Left kidney (tissue), 8 donors: ENCODE data around the gene THUMPD1. TPM values are rescaled to one million over a fixed set of nuclear protein-coding genes. Genes with fewer than 3 reads are reported as not detected.
"Not testable (repeated sequence)": the region's sequence is repeated elsewhere in the genome, so short reads cannot be mapped to it uniquely, and the experiment has no call there.

Experiments
- DNase-seq: peaks from one replicate; pipeline ENCODE4 v3.0.0-alpha.2; 2013
- long read RNA-seq, 8 donors: transcript quantifications; one replicate each; lab custom pipeline, GENCODE V29; 2026
- polyA plus RNA-seq: library from polyadenylated mRNA; unstranded; fragments of 120-200 nt; gene quantifications from one replicate; pipeline ENCODE4 v1.2.1, GENCODE V29; 2013; ENCODE audit not compliant: insufficient read length

Gene THUMPD1, protein sequence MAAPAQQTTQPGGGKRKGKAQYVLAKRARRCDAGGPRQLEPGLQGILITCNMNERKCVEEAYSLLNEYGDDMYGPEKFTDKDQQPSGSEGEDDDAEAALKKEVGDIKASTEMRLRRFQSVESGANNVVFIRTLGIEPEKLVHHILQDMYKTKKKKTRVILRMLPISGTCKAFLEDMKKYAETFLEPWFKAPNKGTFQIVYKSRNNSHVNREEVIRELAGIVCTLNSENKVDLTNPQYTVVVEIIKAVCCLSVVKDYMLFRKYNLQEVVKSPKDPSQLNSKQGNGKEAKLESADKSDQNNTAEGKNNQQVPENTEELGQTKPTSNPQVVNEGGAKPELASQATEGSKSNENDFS
- 84.8 TPM for polyA plus RNA-seq
- long read RNA-seq, donor 1, full-length matches to known transcripts, result 18 of 18 reads
- long read RNA-seq, donor 1, partial matches to known transcripts, result 0 of 18 reads
- long read RNA-seq, donor 1, other reads (novel, unspliced or antisense), result 0 of 18 reads
- long read RNA-seq, donor 2, full-length matches to known transcripts, result 13 of 18 reads
- long read RNA-seq, donor 2, partial matches to known transcripts, result 5 of 18 reads
- long read RNA-seq, donor 2, other reads (novel, unspliced or antisense), result 0 of 18 reads
- long read RNA-seq, donor 3, full-length matches to known transcripts, result 13 of 88 reads
- long read RNA-seq, donor 3, partial matches to known transcripts, result 67 of 88 reads
- long read RNA-seq, donor 3, other reads (novel, unspliced or antisense), result 8 of 88 reads
- long read RNA-seq, donor 4, result 0 reads
- long read RNA-seq, donor 5, full-length matches to known transcripts, result 19 of 19 reads
- long read RNA-seq, donor 5, partial matches to known transcripts, result 0 of 19 reads
- long read RNA-seq, donor 5, other reads (novel, unspliced or antisense), result 0 of 19 reads
- long read RNA-seq, donor 6, transcript THUMPD1-202 (4 exons, 2,624 nt), result major isoform, 9 of 10 reads
- long read RNA-seq, donor 6, partial matches to known transcripts, result 0 of 10 reads
- long read RNA-seq, donor 6, other reads (novel, unspliced or antisense), result 0 of 10 reads
- long read RNA-seq, donor 7, full-length matches to known transcripts, result 18 of 28 reads
- long read RNA-seq, donor 7, partial matches to known transcripts, result 10 of 28 reads
- long read RNA-seq, donor 7, other reads (novel, unspliced or antisense), result 0 of 28 reads
- long read RNA-seq, donor 8, full-length matches to known transcripts, result 5 of 10 reads
- long read RNA-seq, donor 8, partial matches to known transcripts, result 5 of 10 reads
- long read RNA-seq, donor 8, other reads (novel, unspliced or antisense), result 0 of 10 reads

DNA sequence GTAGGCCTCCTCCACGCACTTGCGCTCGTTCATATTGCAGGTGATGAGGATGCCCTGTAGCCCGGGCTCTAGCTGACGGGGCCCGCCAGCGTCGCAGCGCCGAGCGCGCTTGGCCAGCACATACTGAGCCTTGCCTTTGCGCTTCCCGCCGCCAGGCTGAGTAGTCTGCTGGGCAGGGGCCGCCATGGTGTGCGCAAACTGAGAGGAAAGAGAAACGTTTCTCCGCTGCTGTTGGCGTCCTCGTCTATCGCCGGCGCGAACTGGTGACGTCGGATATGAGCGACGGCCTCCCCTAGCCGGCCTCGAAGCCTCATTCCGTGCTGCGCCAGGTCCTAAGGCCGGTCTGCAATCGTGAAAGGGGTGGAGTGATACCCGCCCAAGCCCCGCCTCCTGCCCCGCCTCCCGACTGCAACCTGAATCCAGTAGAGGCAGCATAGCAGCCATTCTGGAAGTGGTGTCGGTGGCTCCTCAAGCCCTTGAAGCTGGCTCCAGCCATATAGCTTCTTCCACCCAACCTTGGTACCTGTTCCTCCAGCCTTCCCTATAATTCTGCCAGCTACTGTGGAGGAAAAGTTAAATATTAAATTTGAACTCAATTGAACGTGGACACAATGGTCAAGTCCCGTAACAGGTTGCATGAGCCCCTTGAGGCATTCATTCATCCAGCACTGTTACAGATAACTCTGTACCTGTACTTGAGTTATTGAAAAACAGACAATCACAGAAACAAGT, at the start of gene THUMPD1:
TSS of gene THUMPD1 (minus strand) at position 265 of the 732 bp plus-strand sequence. CDS start at position 186, 79 bp downstream.
- DNase-seq, result peak; percentile 93

DNA sequence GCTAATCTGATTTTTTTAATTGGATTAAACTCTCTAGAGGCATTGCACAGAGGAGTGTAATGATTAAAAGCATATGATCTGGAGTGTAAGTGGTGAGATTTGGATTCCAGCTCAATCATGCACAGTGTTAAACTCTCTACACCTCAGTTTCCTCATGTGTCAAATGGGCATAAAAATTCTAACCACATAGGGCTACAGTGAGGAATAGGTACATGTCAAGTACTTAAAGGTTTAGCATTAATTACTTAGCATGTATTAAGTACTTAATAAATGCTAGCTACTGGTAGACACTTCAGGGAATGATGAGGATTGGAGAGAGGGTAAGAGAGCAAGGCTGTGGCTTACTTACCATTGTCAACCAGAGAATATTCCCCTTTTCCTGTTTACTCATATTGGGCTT, 47.5 kb upstream of the THUMPD1 start:
- no peak for DNase-seq

DNA sequence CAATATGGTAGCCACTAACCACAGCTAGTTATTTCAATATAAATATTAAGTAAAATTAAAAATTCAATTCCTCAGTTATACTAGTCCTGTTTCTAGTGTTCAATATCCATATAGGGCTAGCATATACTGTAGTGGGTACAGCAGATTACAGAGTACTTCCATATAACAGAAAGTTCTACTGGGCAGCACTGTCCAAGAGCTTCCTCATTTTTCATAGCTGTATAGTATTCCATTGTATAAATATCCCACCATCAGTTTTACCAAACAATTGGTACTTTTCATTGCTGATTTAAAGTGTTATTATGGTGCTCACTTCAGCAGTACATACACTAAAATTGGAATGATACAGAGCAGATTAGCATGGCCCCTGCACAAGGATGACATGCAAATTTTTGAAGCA, 42.6 kb upstream of the THUMPD1 start:
- DNase-seq, result no peak

DNA sequence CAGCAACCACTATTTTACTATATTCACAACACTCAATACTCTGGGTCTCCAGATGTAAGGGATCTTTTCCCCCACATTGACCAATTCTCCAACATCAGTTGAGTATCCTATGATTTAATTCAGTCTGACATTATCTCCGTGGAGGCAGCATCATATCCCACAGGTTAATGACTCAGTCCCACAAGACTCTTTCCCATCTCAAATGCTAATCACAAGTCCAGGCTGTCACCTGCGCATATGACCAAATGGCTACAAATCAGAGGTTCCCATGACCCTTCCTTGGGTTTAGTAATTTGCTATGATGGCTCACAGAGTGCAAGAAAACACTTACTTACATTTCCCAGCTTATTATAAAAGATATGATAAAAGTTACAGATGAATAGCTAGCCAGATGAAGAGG, 40.9 kb upstream of the THUMPD1 start:
- no peak for DNase-seq

DNA sequence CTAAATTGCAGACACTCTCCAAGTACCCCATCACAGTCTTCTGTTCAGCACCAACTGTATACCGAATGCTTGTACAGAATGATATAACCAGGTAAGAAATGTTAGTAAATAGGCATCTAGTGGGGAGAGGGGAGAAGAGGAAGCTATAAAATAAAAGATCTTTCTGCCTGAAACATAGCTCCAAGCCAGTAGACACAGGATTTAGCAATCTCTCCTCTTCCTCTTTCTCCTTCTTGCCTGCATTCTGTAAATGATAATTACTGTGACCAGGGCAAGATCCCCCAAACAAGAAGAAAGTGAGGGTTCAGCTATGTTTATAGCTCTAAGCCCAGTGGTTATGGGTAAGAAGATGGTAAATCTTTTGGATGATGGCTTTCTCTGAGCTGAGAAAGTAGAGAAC, 40.1 kb upstream of the THUMPD1 start:
- DNase-seq, result no peak

DNA sequence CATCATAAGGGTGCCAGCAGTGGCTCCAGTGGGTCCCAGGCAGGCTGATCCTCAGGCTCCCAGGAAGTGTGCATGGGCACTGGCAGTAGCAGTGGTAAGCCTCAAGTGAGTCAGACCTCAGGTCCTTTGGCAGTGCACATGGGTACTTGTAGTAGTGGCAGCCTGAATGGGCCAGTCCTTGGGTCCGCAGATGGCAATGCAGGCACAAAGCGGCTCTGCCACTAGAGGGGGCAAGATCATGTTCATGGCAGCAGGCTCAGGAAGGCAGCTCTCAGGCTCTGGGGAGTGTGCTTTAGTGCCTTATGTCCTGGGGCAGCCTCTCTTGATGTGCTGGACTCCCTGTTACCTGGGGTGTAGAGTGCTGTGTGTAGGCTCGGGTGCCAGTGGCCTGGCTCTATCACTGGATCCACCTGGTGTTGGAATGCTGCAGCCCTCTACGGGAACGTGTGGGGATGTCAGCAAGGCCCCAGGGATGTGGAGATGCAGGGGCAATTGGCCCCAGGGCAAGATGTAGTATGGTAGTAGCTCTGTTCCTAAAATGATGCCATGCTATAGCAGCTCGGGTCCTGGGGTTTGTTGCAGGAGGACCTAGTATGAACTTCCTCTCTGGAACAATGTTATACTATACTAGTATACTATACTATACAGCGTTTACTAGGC, 33.2 kb upstream of the THUMPD1 start:
- no peak for DNase-seq

DNA sequence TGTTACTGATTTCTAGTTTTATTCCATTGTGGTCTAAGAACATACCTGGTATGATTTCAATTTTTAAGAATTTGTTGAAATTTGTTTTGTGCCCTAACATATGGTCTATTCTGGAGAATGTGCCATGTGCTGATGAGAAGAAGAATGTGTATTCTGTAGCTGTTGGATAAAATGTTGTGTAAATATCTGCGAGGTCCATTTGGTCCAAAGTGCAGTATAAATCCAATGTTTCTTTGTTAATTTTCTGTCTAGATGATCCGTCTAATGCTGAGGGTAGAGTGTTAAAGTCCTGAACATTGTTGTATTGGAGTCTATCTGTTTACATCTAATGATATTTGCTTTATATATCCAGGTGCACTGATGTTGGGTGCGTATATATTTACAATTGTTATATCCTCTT, 32.1 kb upstream of the THUMPD1 start:
- DNase-seq, result no peak

DNA sequence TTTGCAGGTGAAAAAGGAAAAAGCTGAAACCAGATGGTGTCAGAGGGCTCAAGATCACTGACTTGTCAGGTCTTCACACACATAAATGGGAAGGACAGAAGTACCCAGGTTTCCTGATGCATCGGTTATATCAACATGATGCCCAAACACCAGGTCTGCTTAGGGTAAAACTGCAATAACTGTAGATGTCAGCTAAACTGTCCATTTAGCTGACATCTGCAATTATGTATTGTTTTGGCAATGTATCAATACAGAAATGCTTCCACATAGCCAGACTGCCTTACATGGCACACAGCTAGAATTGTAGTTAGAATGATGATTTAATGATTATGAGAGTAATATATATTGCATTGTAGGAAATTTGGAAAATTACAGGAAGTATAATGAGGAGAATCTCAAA, 27.2 kb upstream of the THUMPD1 start:
- DNase-seq, result no peak

DNA sequence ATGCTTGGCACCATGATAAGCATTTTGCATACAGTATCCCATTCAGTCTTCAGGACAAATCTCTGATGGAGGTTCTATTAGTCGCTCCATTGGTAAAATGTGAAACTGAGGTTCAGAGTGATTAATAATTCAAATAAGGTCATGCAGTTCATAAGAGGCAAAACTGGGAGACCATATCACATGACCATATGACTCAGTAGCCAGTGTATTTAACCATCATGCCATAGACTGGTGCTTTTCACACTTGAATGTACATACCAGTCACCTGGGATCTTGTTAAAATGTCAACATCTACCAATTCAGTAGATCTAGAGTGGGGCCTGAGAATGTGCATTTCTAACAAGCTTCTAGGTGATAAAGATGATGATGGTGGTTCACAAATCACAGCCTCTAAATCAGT, 26.5 kb upstream of the THUMPD1 start:
- no peak for DNase-seq

DNA sequence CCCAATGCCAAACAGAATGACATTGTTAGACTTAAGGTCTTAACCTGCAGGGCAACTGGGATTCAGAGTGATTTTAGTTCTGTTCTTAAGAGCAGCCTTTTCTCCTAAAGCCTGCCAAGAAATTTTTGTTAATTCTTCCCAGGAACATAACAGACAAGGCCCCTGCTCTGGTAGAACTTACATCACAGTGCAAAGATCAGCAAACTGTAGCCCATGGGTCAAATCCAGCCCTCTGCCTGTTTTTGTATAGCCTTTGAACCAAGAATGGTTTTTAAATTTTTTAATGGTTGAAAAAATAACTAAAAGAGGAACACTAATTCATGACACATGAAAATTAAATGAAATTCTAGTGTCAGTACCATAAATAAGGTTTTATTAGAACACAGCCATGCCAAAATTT, 26.0 kb upstream of the THUMPD1 start:
- no peak for DNase-seq

DNA sequence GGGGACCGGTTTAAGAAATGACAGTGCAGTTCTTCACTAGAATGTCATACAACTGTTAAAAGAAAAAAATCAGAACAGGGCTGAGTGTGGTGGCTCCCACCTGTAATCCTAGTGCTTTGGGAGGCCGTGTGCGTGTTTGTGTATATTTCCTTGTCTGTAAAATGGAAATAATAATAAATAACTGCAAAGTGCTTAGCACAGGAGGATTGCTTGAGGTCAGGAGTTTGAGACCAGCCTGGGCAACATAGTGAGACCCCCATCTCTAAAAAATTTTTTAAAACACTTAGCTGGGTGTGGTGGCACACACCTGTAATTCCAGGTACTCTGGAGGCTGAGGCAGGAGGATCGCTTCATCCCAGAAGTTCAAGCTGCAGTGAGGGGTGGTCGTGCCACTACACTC, 24.7 kb upstream of the THUMPD1 start:
- no peak for DNase-seq

DNA sequence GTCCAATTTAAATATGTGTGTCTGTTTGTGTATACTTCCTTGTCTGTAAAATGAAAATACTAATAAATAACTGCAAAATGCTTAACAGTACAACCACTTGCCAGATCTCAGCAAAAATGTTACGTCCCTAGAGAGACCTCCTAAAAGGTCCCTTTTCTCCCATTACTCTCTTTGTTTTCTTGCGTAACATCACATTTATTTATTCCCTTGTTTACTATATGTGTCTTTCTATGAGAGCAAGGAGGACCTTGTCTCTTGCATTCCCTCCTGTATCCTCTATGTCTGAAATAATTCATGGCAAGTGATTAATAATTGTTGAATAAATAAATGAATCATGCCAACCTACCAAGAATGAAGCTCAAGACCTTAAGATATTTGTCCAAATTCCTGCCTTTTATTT, 24.1 kb upstream of the THUMPD1 start:
- no peak for DNase-seq

DNA sequence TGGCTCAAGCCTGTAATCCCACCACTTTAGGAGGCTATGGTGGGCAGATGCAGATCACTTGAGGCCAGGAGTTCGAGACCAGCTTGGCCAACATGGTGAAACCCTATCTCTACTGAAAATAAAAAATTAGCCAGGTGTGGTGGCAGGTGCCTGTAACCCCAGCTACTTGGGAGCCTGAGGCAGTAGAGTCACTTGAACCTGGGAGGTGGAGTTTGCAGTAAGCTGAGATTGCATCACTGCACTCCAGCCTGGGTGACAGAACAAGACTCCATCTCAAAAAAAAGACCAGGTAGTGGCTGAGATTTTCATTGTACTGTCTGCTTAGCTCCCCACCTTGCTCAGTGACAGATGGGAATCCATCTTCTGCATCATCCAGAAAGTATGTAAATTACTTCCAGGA, 22.8 kb upstream of the THUMPD1 start:
- DNase-seq, result not testable (repeated sequence)

DNA sequence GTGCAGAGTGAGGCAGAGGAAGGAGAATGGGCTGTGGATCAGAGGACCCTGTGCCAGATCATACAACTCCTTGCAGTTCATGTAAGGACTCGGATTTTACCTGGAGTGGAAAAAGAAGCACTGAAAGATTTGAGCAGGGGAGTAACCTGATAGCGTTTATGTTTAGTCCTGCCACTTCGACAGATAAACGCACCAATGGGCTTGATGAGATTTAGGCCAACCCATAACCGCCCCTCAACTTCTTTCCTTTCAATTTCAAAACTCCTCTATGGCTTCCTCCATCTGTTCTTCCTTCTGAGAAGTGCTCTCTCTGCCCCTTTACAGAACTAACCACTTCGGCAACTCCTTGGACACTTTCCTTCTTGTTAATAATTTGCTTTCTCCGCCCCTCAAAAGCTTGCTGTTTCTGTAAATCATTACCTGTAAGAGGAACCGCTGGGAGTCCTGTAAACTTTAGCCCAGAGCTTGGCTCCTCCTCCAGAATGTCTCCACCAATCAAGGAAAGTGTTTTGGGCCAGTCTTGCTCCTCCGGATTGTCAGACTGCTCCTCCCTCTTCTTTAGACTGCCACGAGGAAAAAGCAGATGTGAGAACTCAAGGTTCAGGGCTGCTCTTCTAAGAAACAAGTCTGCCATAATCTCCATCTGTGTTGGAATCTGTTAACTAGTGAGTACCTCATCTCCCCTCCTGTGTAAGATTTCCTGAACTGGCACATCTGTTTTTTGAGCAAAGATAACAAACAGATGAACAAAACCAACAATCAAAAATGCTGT, 22.0 kb upstream of the THUMPD1 start, which contains the start of gene ACSM3:
TSS of gene ACSM3 (plus strand) at position 554 of the 772 bp plus-strand sequence. CDS start 6,021 bp downstream, outside the sequence.
- DNase-seq, result peak; percentile 94

DNA sequence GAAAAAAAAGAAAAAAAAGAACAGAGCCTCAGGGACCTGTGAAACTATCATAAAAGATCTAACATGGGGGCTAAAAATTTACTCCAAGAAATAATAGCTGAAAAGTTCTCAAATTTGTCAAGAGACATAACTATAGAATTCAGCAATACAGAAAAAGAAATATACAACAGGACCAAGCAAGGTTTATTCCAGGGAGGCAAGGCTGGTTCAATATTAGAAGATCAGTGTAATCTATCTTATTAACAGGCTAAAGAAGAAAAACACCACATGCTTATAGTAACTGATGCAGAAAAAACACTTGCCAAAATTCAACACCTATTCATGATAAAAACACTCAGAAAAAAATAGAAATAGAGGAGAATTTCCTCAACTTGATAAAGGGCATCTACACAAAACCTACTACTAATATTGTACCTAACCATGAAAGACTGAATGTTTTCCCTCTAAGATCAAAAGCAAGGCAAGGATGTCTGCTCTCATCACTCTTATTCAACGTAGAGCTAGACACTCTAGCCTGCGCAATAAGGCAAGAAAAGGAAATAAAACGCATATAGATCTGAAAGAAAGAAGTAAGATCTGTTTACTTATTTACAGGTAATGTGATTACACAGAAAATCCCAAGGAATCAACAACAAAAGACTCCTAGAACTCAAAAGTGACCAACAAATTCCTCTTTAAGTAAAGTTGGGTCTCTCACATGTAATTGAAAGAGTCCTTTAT, 20.9 kb upstream of the THUMPD1 start:
- DNase-seq, result no peak

DNA sequence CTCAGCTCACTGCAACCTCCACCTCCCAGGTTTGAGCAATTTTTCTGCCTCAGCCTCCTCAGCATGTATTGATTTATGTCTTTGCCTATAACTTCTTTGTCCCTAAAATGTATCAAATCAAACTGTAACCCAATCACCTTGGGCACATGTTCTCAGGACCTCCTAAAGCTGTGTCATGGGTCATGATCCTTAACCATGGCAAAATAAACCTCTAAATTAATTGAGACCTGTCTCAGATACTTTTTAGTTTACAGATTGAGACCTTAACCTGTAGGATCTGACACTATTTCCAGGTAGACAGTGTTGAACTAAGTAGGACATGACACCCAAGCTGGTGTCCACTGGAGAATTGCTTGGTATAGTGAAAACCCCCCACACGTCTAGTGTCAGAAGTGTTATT, 19.6 kb upstream of the THUMPD1 start:
- DNase-seq, result no peak

DNA sequence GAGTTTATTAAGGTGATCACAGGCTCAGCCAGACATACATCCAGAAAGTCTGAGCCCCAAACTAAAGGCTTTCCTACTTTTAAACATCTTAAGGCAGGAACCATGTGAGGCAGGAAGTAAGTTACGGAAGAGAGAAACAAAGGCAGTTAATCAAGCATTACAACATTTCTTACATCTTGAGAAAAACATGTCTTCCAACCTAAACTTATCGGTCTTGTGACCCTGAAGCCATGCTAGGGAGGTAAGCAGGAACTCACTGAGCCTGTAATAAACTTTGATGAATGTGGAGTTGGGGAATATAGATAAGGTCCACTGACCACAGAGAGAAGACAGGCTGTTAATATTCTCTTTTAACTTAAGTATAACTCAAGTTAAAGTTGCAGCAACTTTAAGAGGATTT, 18.7 kb upstream of the THUMPD1 start:
- peak; percentile 35 for DNase-seq

DNA sequence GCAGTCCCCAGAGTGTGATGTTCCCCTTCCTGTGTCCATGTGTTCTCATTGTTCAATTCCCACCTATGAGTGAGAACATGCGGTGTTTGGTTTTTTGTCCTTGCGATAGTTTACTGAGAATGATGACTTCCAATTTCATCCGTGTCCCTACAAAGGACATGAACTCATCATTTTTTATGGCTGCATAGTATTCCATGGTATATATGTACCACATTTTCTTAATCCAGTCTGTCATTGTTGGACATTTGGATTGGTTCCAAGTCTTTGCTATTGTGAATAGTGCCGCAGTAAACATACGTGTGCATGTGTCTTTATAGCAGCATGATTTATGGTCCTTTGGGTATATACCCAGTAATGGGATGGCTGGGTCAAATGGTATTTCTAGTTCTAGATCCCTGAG, 14.2 kb upstream of the THUMPD1 start:
- not testable (repeated sequence) for DNase-seq

DNA sequence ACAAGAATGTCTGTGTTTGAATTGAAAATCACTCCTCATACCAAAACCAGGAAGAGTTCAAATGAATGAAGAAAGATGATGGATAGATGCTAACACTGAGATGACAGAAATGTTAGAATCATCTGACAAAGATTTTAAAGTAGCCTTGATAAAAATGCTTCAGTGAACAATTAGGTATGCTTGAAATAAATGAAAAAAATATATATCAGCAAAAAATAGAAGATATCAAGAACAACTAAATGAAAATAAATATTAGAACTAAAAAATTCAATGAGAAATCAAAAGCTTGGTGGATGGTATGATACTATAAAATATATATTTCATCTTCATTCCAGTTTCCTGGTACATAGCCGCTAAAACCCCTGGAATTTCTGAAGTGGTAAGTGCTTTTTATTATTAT, 13.6 kb upstream of the THUMPD1 start:
- DNase-seq, result no peak
